GM19035 (cell line): ENCODE data around the gene MYO5C.
A peak's percentile ranks its signal among the peaks of the same experiment; 100 is the strongest.
"Not testable (repeated sequence)": the region's sequence is repeated elsewhere in the genome, so short reads cannot be mapped to it uniquely, and the experiment has no call there.

Experiments used
- ATAC-seq: cut with Tn5 transposase; IDR thresholded peaks from one replicate; pipeline ENCODE4 v1.9.1; 2021; ENCODE audit not compliant: unreplicated experiment

The MYO5C gene

GRCh38 chr15:52246686-52247431 is 48.7 kb downstream of the MYO5C start:
- no peak for ATAC-seq

GRCh38 chr15:52243697-52244555 is 51.7 kb downstream of the MYO5C start:
- ATAC-seq, result no peak

- no peak for ATAC-seq
These were observed 52.3 kb downstream of the MYO5C start for GRCh38 chr15:52243286-52243685.

GRCh38 chr15:52241489-52241888 is 54.1 kb downstream of the MYO5C start:
- ATAC-seq, result no peak

GRCh38 chr15:52240166-52240565 is 55.4 kb downstream of the MYO5C start:
- no peak for ATAC-seq

- not testable (repeated sequence) for ATAC-seq
These were observed 56.5 kb downstream of the MYO5C start for GRCh38 chr15:52238989-52239525.

GRCh38 chr15:52238149-52238548 is 57.5 kb downstream of the MYO5C start:
- no peak for ATAC-seq

GRCh38 chr15:52236013-52236412 is 59.6 kb downstream of the MYO5C start:
- ATAC-seq, result no peak

- ATAC-seq, result peak; percentile 40
These were observed 60.7 kb downstream of the MYO5C start for GRCh38 chr15:52234596-52235541.

GRCh38 chr15:52233405-52233804 is 62.2 kb downstream of the MYO5C start:
- peak; percentile 33 for ATAC-seq

- peak; percentile 60 for ATAC-seq
These were observed 63.3 kb downstream of the MYO5C start for GRCh38 chr15:52232327-52232726.

GRCh38 chr15:52230073-52230472 is 65.5 kb downstream of the MYO5C start:
- ATAC-seq, result no peak

- no peak for ATAC-seq
These were observed 66.7 kb downstream of the MYO5C start for GRCh38 chr15:52228921-52229320.

- peak; percentile 82 for ATAC-seq
These were observed 68.1 kb downstream of the MYO5C start for GRCh38 chr15:52227456-52227855.

- no peak for ATAC-seq
These were observed 70.4 kb downstream of the MYO5C start for GRCh38 chr15:52225230-52225629.

- ATAC-seq, result no peak
These were observed 71.4 kb downstream of the MYO5C start for GRCh38 chr15:52224211-52224610.

- ATAC-seq, result no peak
These were observed 73.9 kb downstream of the MYO5C start for GRCh38 chr15:52221730-52222129.

GRCh38 chr15:52220937-52221660 is 74.5 kb downstream of the MYO5C start:
- ATAC-seq, result no peak

GRCh38 chr15:52220251-52220650 is 75.4 kb downstream of the MYO5C start:
- ATAC-seq, result no peak

GRCh38 chr15:52218816-52219215 is 76.8 kb downstream of the MYO5C start:
- ATAC-seq, result no peak
